AG08395 (cell line): Measurements from ENCODE around the gene RAI1.

Experiments
- DNase-seq: peaks from one replicate; pipeline ENCODE4 v3.0.0; 2012; ENCODE audit warnings: mixed read lengths, low spot score

The RAI1 gene

GRCh38 chr17:17783825-17784656 lies 102.8 kb downstream of the RAI1 start:
- no peak for DNase-seq

- DNase-seq: no peak
Observed at GRCh38 chr17:17784657-17785267, 103.5 kb downstream of the RAI1 start.

DNA sequence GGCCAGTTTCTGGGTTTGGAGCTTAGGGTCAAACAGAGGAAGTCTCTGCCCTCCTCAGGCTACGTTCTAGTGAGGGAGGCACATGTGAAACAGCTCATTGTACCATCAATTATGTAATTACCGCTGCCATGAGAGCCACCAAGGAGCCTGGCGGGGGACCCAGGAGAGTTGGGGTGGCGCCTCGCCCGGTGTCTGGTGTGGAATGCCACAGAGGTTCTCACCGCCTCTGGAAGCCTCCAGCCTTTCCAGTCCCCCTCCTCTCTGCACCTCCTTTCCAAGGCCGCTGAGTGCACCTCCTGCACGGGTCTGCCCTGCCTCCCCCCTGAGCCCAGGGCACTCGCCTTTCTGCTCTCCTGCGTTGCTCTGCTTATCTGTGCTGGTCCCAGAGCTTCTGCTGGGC lies 104.1 kb downstream of the RAI1 start:
- no peak for DNase-seq

DNA sequence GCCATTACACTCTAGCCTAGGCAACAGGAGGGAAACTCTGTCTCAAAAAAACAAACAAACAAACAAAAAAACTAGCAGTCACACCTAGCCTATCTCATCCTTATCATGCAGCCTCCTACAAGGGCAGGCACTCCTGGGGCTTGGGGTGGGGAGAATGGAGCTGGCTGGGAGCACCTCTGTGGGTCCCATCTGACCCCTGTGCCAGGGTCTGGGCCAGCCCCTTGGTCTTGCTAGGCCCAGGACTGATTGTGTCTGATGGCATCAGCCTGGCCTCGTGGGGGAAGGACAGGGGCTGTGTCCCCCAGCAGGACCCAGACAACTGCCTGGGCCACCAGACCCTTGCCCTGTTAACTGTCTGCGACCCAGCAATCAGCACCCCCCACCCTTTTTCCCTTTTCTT lies 105.7 kb downstream of the RAI1 start:
- no peak for DNase-seq

DNA sequence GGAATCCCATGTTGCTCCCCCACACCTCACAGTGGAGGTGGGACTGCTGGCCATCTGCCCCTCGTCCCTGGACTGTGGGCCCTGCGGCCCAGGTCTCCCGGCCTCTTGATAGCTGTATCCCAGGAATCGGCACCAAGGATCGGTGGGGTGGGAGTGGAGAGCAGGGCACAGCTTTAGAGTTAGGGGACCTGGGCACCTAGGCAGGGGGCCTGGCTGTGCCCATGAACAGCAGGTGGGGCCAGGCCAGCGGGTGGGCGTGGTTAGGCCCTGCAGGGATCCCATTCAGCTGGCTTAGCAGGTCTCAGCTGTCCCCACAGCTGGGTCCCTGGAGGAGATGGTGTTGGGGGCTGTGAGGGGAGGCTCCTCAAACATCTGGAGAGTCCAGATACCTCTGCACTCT lies 106.3 kb downstream of the RAI1 start:
- no peak for DNase-seq

GRCh38 chr17:17788967-17789366 lies 107.7 kb downstream of the RAI1 start:
- no peak for DNase-seq

DNA sequence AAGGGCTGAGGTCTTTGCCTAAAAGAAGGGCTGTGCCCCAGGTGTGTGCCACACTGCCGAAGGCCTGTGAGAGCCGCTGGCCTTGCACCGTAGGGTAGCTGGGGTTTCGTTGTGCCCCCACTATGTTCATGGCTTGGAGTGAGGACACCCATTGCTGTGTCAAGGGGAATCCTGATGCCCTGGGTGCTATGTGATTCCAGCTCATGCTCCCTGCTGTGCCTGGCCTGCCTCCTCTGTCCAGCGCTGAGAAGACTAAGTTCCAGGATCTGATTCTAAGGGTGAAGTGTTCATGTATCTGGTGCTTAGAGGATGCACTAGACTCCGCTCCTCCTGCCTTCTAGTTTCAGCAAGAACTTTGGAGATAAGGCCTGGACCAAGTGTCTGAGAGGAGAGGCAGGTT lies 108.2 kb downstream of the RAI1 start:
- DNase-seq: no peak

DNA sequence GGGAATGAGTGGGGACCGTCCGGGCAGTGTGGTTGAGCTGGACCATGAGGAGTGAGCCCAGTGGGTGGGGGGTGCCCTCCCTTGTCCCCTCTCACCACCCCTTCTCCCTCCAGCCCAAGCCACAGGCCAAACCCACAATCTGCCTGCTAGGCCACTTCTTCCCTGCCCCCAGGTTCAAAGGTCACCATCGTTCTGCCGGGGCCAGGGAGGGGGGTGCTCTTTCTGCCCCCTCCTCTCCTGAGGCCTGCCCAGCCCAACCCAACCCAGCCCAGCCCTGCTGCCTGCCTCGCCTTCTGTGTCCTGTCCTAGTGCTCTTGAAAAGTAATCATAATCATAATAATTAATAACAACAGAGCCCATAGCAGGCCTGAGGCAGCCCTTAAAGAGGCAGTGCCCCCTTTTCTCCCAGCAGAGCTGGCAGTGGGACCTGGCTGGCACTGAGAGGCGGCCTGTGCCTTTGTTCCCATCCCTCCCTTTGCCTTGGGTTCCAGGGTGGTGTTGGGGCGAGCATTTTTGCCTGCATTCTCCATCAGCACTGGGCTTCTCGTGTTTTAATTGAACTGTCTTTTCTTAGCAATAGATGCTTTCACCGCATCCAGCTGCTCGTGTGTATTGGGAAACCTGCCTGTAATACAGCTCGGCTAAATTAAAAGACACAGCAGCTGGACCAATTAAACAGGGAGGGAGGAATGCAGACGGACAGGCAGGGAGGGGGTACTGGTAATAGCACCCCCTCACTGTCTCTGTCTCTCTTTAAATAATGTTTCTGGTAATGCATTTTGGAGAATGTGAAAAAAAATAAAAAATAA lies 108.8 kb downstream of the RAI1 start:
- no peak for DNase-seq

DNA sequence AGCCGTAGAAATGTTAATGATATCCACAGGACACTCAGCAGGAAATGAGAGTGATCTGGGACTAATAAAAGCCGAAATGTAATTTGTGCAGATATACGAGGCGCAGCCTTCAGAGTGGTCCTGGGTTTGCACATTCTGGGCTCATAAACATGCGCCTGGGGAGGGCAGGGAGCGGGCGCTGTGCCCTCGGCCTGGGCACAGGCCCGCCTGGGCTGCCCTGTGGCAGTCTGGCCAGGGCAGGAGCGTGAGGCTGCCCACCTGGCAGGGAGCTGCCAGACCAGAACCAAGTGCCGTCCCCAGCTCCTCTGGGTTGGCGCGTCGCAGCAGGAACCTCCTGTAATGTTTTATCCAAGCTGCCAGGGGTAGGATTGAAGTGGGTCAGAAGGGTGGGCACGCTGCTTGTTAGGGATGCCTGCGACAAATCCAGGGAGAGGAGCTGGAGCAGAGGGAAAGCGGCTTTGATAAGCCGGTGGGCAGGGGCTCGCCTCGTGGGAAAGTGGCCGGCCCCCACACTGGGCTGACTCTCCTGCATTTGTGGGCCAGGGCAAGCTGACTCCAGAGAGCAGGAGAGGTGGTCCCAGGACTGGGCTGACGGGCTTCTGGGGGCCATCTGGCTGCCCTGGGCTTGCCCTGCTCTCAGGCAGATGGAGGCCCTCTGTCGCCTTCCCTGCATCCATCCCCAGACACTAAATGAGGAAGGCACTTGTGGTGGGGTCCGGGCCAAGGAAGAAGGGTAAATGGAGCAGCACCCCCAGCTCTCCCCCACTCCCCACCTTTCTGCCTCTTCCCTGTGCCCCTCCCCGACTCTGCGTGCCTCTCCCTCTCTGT lies 109.6 kb downstream of the RAI1 start:
- DNase-seq: no peak

- DNase-seq: no peak
Observed at GRCh38 chr17:17792037-17792550, 110.8 kb downstream of the RAI1 start.

- DNase-seq: peak; percentile 66
Observed at GRCh38 chr17:17792551-17793377, 111.5 kb downstream of the RAI1 start.

- DNase-seq: no peak
Observed at GRCh38 chr17:17793378-17794214, 112.3 kb downstream of the RAI1 start.

DNA sequence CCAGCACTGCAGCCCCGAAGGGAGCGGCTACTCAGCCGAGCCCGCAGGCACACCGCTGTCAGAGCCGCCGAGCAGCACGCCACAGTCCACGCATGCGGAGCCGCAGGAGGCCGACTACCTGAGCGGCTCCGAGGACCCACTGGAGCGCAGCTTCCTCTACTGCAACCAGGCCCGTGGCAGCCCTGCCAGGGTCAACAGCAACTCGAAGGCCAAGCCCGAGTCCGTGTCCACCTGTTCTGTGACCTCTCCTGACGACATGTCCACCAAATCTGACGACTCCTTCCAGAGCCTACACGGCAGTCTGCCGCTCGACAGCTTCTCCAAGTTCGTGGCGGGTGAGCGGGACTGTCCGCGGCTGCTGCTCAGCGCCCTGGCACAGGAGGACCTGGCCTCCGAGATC lies 113.1 kb downstream of the RAI1 start:
- no peak for DNase-seq

- DNase-seq: no peak
Observed at GRCh38 chr17:17795296-17795695, 114.0 kb downstream of the RAI1 start.

DNA sequence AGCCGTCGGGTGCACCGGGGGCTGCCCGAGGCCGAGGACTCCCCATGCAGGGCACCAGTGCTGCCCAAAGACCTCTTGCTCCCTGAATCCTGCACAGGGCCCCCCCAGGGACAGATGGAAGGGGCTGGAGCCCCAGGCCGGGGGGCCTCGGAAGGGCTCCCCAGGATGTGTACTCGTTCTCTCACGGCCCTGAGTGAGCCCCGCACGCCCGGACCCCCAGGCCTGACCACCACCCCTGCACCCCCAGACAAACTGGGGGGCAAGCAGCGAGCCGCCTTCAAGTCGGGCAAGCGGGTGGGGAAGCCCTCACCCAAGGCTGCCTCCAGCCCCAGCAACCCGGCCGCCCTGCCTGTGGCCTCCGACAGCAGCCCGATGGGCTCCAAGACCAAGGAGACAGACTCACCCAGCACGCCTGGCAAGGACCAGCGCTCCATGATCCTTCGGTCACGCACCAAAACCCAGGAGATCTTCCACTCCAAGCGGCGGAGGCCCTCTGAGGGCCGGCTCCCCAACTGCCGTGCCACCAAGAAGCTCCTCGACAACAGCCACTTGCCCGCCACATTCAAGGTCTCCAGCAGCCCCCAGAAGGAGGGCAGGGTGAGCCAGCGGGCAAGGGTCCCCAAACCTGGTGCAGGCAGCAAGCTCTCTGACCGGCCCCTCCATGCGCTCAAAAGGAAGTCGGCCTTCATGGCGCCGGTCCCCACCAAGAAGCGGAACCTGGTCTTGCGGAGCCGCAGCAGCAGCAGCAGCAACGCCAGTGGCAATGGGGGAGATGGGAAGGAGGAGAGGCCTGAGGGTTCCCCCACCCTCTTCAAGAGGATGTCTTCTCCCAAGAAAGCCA lies 114.9 kb downstream of the RAI1 start:
- DNase-seq: no peak

GRCh38 chr17:17796787-17797061 lies 115.5 kb downstream of the RAI1 start:
- no peak for DNase-seq

DNA sequence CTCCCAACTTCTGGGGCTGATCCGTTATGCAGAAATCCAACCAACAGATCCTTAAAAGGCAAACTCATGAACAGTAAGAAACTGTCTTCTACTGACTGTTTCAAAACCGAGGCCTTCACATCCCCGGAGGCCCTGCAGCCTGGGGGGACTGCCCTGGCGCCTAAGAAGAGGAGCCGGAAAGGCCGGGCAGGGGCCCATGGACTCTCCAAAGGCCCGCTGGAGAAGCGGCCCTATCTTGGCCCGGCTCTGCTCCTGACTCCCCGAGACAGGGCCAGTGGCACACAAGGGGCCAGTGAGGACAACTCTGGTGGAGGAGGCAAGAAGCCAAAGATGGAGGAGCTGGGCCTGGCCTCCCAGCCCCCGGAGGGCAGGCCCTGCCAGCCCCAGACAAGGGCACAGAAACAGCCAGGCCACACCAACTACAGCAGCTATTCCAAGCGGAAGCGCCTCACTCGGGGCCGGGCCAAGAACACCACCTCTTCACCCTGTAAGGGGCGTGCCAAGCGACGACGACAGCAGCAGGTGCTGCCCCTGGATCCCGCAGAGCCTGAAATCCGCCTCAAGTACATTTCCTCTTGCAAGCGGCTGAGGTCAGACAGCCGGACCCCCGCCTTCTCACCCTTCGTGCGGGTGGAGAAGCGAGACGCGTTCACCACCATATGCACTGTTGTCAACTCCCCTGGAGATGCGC lies 116.0 kb downstream of the RAI1 start:
- DNase-seq: no peak

DNA sequence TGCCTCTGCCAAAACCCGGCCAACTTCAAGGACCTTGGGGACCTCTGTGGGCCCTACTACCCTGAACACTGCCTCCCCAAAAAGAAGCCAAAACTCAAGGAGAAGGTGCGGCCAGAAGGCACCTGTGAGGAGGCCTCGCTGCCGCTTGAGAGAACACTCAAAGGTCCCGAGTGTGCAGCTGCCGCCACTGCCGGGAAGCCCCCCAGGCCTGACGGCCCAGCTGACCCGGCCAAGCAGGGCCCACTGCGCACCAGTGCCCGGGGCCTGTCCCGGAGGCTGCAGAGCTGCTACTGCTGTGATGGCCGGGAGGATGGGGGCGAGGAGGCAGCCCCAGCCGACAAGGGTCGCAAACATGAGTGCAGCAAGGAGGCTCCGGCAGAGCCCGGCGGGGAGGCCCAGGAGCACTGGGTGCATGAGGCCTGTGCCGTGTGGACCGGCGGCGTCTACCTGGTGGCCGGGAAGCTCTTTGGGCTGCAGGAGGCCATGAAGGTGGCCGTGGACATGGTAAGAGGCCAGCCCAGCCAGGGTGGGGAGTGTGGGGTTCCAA lies 116.8 kb downstream of the RAI1 start:
- DNase-seq: no peak
